Measurements from ENCODE around the gene FOXB2. TPM values are rescaled to one million over a fixed set of nuclear protein-coding genes. Genes with fewer than 3 reads are reported as not detected.

FOXB2 gene
- total RNA-seq, 1 donor from 2014 or later, result not detected

- TF ChIP-seq, protein P1, sequence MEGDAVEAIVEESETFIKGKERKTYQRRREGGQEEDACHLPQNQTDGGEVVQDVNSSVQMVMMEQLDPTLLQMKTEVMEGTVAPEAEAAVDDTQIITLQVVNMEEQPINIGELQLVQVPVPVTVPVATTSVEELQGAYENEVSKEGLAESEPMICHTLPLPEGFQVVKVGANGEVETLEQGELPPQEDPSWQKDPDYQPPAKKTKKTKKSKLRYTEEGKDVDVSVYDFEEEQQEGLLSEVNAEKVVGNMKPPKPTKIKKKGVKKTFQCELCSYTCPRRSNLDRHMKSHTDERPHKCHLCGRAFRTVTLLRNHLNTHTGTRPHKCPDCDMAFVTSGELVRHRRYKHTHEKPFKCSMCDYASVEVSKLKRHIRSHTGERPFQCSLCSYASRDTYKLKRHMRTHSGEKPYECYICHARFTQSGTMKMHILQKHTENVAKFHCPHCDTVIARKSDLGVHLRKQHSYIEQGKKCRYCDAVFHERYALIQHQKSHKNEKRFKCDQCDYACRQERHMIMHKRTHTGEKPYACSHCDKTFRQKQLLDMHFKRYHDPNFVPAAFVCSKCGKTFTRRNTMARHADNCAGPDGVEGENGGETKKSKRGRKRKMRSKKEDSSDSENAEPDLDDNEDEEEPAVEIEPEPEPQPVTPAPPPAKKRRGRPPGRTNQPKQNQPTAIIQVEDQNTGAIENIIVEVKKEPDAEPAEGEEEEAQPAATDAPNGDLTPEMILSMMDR (IDR thresholded peaks at IDR 0.05; ENCODE audit: unreplicated experiment), result no peak
- no peaks in the 10 kb centered on the region for H3K9me3 Mint-ChIP-seq (ENCODE audit: unreplicated experiment)
- no peak overlapping the region for H3K4me3 Mint-ChIP-seq (ENCODE audit: unreplicated experiment)
Measured at GRCh38 chr9:77063645-77064285, 44.3 kb downstream of the FOXB2 start.

GRCh38 chr9:77066388-77066787 is 46.9 kb downstream of the FOXB2 start:
- TF ChIP-seq, protein P1 (IDR thresholded peaks at IDR 0.05; ENCODE audit: unreplicated experiment), result no peak
- Mint-ChIP-seq H3K4me3 (ENCODE audit: unreplicated experiment) (no peak overlapping the region), H3K4me1 (ENCODE audit: unreplicated experiment) (no peaks in the 10 kb centered on the region), H3K36me3 (ENCODE audit: low read depth, unreplicated experiment) (peaks cover 3% of the 10 kb centered on the region), H3K27ac (ENCODE audit: unreplicated experiment) (no peak overlapping the region), H3K9me3 (ENCODE audit: unreplicated experiment) (no peaks in the 10 kb centered on the region), H3K27me3 (ENCODE audit: unreplicated experiment) (no peaks in the 10 kb centered on the region)
- no peak for DNase-seq (ENCODE audit: low spot score)

More at GRCh38 chr9:77063645-77064285, 44.3 kb downstream of the FOXB2 start:
- Mint-ChIP-seq H3K27ac (ENCODE audit: unreplicated experiment) (no peak overlapping the region), H3K36me3 (ENCODE audit: low read depth, unreplicated experiment) (peaks cover 3% of the 10 kb centered on the region), H3K27me3 (ENCODE audit: unreplicated experiment) (no peaks in the 10 kb centered on the region), H3K4me1 (ENCODE audit: unreplicated experiment) (no peaks in the 10 kb centered on the region)
- DNase-seq (ENCODE audit: low spot score), result no peak

Other genes starting within 250 kb of the FOXB2 start
- gene PRUNE2, start 113.5 kb upstream of the FOXB2 start, total RNA-seq (ENCODE audit: unreplicated experiment), result 6.7 TPM
- 46.0 TPM for gene VPS13A, start 157.9 kb downstream of the FOXB2 start, total RNA-seq (ENCODE audit: unreplicated experiment)

Measured in endothelial cell (in vitro differentiated cells).